Measurements from ENCODE around the gene COL6A6.
"Not testable (repeated sequence)": the region's sequence is repeated elsewhere in the genome, so short reads cannot be mapped to it uniquely, and the experiment has no call there.

Gene COL6A6

DNA sequence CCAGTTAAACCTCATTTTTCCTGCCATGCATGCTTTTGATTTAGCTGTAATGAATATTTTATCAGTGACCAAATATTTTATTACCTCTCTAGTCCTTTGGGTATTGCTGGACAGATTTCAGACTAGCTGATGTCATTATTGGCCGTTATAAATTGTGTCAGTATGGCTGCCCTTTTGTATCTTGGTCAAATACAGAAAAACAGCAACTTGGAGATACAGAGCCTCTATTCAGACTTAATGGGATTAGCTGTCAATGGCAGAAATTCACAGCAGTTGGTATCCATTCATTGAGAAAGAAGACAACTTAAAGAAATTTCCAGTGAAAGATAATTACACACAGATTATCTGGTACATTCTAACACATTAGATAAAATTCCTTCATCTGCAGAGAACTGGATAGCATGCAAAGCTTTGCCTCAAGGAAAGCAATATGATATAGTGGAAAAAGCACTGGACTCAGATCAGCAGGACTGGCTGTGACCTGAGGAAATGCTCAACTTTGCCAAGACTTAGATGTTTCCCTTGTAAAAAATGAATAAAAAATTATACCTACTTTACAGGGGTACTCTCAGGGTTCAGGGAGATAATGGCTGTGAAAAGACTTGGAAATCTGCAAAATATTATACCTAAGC lies 20.8 kb downstream of the COL6A6 start:
- no peak for DNase-seq (ENCODE audit: extremely low read depth in 1 of 2, low read depth in 1 of 2)

GRCh38 chr3:130539005-130539404 lies 22.0 kb downstream of the COL6A6 start:
- DNase-seq (ENCODE audit: extremely low read depth in 1 of 2, low read depth in 1 of 2): no peak

DNA sequence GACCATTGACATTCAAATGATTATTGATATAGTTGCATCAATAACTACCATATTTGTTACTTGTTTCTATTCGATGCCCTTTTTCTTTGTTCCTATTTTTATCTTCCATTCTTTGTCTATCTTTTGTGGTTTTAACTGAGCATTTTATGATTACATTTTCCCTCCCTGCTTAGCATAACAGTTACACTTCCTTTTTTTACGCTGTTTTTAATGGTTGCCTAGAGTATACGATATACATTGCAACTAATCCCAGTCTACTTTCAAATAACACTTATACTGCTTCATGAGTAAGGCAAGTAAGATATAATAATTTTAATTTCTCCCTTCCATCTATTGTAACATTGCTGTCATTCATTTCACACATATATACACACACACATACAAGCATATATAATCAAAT lies 26.3 kb downstream of the COL6A6 start:
- no peak for DNase-seq (ENCODE audit: extremely low read depth in 1 of 2, low read depth in 1 of 2)

DNA sequence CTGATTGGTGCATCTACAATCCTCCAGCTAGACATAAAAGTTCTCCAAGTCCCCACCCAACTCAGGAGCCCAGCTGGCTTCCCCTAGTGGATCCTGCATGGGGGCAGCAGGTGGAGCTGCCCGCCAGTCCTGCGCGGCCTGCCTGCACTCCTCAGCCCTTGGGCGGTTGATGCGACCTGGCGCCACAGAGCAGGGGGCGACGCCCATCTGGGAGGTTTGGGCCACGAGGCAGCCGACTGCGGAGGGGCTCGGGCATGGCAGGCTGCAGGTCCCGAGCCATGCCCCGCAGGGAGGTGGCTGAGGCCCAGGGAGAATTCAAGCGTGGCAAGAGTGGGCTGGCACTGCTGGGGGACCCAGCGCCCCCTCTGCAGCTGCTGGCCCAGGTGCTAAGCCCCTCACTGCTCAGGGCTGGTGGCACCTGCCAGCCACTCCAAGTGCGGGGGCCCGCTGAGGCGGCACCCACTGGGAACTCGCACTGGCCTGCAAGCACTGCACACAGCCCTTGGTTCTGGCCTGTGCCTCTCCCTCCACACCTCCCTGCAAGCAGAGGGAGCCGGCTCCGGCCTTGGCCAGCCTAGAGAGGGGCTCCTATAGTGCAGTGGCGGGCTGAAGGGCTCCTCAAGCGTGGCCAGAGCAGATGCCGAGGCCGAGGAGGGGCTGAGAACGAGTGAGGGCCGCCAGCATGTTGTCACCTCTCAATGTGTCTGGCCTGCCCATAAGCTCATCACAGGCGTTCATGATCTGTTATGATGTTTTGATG lies 30.1 kb downstream of the COL6A6 start:
- no peak for DNase-seq (ENCODE audit: extremely low read depth in 1 of 2, low read depth in 1 of 2)

DNA sequence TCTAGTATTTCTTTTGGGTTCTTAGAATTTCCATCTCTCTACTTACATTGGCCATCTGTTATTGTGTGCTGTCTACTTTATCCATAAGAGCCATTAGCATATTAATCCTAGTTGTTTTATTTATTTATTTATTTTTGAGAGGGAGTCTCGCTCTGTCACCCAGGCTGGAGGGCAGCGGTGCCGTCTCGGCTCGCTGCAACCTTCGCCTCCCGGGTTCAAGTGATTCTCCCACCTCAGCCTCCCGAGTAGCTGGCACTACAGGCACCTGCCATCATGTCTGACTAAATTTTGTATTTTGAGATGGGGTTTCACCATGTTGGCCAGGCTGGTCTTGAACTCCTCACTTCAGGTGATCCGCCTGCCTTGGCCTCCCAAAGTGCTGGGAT lies 30.7 kb downstream of the COL6A6 start:
- not testable (repeated sequence) for DNase-seq (ENCODE audit: extremely low read depth in 1 of 2, low read depth in 1 of 2)

DNA sequence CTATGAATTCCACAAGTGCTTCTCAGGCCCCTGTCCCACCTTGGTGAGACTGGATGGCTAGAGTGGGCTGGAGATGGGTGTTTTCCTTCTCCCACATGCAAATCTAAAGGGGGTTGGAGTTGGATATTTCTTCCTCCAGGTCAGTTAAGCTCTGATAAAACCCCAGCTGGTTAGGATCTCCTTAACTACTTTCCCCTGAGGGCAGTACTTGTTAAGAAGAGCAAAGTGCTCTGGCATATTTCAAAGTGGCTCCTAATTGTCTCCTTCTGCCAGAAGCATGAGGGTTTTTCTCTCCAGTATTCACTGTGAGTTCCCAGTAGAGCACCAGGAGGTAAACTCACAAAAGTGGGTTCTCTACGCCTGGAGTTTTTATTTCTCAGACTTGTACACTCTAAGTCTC lies 31.4 kb downstream of the COL6A6 start:
- DNase-seq (ENCODE audit: extremely low read depth in 1 of 2, low read depth in 1 of 2): no peak

DNA sequence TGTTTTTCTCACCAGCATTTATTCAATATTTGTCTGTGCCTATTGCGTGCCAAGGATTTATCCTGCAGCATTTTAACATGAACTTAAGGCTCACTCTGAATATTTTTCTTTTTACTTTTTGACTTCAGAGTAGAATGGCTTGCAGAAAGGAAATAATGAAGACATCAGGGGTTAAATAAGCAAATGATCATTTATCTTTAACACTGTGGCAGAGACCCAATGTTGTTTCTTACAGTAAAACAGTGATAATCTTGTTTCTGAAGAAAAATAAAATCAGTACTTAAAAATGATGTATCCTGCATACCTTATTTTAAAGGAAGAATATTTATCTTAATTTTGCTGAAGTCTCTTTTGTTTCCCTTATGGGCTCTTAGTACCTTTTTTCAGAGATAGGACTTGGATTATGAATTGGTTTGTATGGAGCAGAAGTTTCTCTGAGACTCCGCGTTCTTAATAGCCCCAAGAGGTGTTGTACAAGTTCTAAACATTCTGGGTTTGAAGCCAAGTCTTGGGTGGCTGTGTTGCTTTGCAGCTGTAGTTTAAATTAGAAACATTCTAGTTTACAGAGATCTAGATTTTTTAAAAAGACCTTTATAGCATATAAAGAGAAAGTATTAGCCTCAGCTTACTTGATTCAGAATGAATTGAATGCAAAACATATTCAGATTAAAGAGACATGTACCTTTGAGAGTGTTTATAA lies 40.5 kb downstream of the COL6A6 start:
- no peak for DNase-seq (ENCODE audit: extremely low read depth in 1 of 2, low read depth in 1 of 2)

- DNase-seq (ENCODE audit: extremely low read depth in 1 of 2, low read depth in 1 of 2): no peak
Measured at GRCh38 chr3:130558366-130558765, 41.4 kb downstream of the COL6A6 start.

- DNase-seq (ENCODE audit: extremely low read depth in 1 of 2, low read depth in 1 of 2): no peak
Measured at GRCh38 chr3:130565224-130565623, 48.2 kb downstream of the COL6A6 start.
